GM12878 (cell line): ENCODE measurements around the gene SEMA5B. TPM values are rescaled to one million over a fixed set of nuclear protein-coding genes. Genes with fewer than 3 reads are reported as not detected.

Experiments used
- ATAC-seq: fragments of 200-7000 bp; cut with Tn5 transposase; 3 replicates; pipeline ENCODE4 v1.9.1; 2020; ENCODE audit warnings: mild to moderate bottlenecking, moderate library complexity
- BruUV-seq: library from RNA; stranded (reverse); fragments of 400-500 nt; replicated peaks from 2 replicates; lab custom pipeline; 2021; lab: Mats Ljungman, UMichigan
- CTCF ChIA-PET: fragments of 300-600 bp; sonication (Branson Sonifier 250); formaldehyde crosslinking; extraction: SDS; loops from one replicate; lab custom pipeline; 2021; ENCODE audit warnings: inconsistent platforms; lab: Yijun Ruan, JAX
- POLR2A ChIA-PET: fragments of 350-600 bp; formaldehyde crosslinking; extraction: SDS; loops from one replicate; lab custom pipeline; 2021; ENCODE audit warnings: inconsistent platforms; lab: Charles Lee
- RAD21 ChIA-PET: fragments of 300-600 bp; sonication (Branson Sonifier 250); formaldehyde crosslinking; loops from one replicate; lab custom pipeline; 2023; ENCODE audit warnings: antibody characterized with exemption; ENCODE audit not compliant: unreplicated experiment; lab: Charles Lee
- SMC1A ChIA-PET: fragments of 300-600 bp; sonication (Branson Sonifier 250); formaldehyde crosslinking; loops from one replicate; lab custom pipeline; 2023; ENCODE audit not compliant: unreplicated experiment, uncharacterized antibody; lab: Charles Lee
- DNase-seq: peaks from one replicate; pipeline ENCODE4 v3.0.0-alpha.2; 2011; ENCODE audit warnings: low read depth, low spot score
- FAIRE-seq: peaks from 3 replicates; lab custom pipeline; 2011; peaks lifted over from hg19 to GRCh38; lab: Jason Lieb, UNC
- H2AFZ ChIP-seq: 2 replicates; pipeline ENCODE4 v1.6.0; 2011; ENCODE audit warnings: low read depth, low read length, control low read depth; ENCODE audit not compliant: control insufficient read depth
- H3K27ac ChIP-seq: 2 replicates; pipeline ENCODE4 v1.5.1; 2011; ENCODE audit warnings: control low read depth; ENCODE audit not compliant: control insufficient read depth, insufficient read depth
- H3K27me3 ChIP-seq, 2 experiments: replicated peaks in 1 of 2; 2 replicates each; pipeline versions ENCODE4 v1.6.0 to v1.6.1; 2011; ENCODE audit warnings: low read length in 1 of 2; ENCODE audit not compliant: control insufficient read depth in 2 of 2, insufficient read depth in 2 of 2
- H3K36me3 ChIP-seq, 2 experiments: 2 replicates each; pipeline ENCODE4 v1.5.1; 2011; ENCODE audit warnings: low read length in 1 of 2; ENCODE audit not compliant: control insufficient read depth in 2 of 2, insufficient read depth in 2 of 2
- H3K4me1 ChIP-seq: 2 replicates; pipeline ENCODE4 v1.6.1; 2011; ENCODE audit warnings: mild to moderate bottlenecking, low read length, moderate library complexity, mixed read lengths; ENCODE audit not compliant: control insufficient read depth, insufficient read depth
- H3K4me2 ChIP-seq: 2 replicates; pipeline ENCODE4 v1.6.0; 2011; ENCODE audit warnings: control low read depth; ENCODE audit not compliant: control insufficient read depth, insufficient read depth
- H3K4me3 ChIP-seq: fragments of 200-600 bp; sonication (generic); 2 replicates; pipeline ENCODE4 v1.5.1; 2016
- H3K79me2 ChIP-seq: 2 replicates; pipeline ENCODE4 v1.6.0; 2011; ENCODE audit warnings: low read length; ENCODE audit not compliant: control insufficient read depth, insufficient read depth
- H3K9ac ChIP-seq: 2 replicates; pipeline ENCODE4 v1.8.0; 2011; ENCODE audit warnings: low read length, control low read depth, mixed read lengths; ENCODE audit not compliant: control insufficient read depth, insufficient read depth
- H3K9me3 ChIP-seq: replicated peaks from 3 replicates; pipeline ENCODE4 v1.5.1; 2011; ENCODE audit warnings: mild to moderate bottlenecking, low read length; ENCODE audit not compliant: control insufficient read depth, insufficient read depth
- H4K20me1 ChIP-seq: 2 replicates; pipeline ENCODE4 v1.6.0; 2011; ENCODE audit not compliant: control insufficient read depth, insufficient read depth
- CBFB ChIP-seq: IDR thresholded peaks from 2 replicates; pipeline ENCODE4 v1.6.1; 2016; ENCODE audit warnings: antibody characterized with exemption, low read depth
- CHD4 ChIP-seq: fragments of 200-600 bp; sonication (generic); IDR thresholded peaks from 2 replicates; pipeline ENCODE4 v1.6.1; 2016; ENCODE audit warnings: mild to moderate bottlenecking
- EP300 ChIP-seq, 2 experiments: fragments of 150-350 bp in 1 of 2; IDR thresholded peaks; 2 replicates each; pipeline ENCODE4 v1.6.1; 2011 to 2012; ENCODE audit warnings: low read depth in 2 of 2, low read length in 2 of 2, borderline replicate concordance in 1 of 2, improper control_type of control experiment in 1 of 2, inconsistent platforms in 1 of 2; ENCODE audit not compliant: control insufficient read depth in 1 of 2
- GATAD2B ChIP-seq: fragments of 450-650 bp; conservative IDR thresholded peaks from 2 replicates; pipeline ENCODE4 v1.6.1; 2017; ENCODE audit warnings: low read depth, mild to moderate bottlenecking, moderate library complexity
- IKZF1 ChIP-seq: fragments of 450-650 bp; conservative IDR thresholded peaks from 2 replicates; pipeline ENCODE4 v1.6.1; 2017; ENCODE audit warnings: antibody characterized with exemption, mild to moderate bottlenecking
- IKZF2 ChIP-seq, 2 experiments: fragments of 450-650 bp; IDR thresholded peaks; 2 replicates each; pipeline ENCODE4 v1.6.1; 2017; ENCODE audit warnings: mild to moderate bottlenecking in 2 of 2, moderate library complexity in 2 of 2
- IRF4 ChIP-seq: IDR thresholded peaks from 2 replicates; pipeline ENCODE4 v1.6.1; 2011; ENCODE audit warnings: low read depth, low read length
- LARP7 ChIP-seq: fragments of 450-650 bp; IDR thresholded peaks from 2 replicates; pipeline ENCODE4 v1.6.1; 2017; ENCODE audit warnings: mild to moderate bottlenecking
- MAX ChIP-seq: IDR thresholded peaks from 2 replicates; pipeline ENCODE4 v1.6.1; 2012; ENCODE audit warnings: low read depth, low read length, improper control_type of control experiment
- NBN ChIP-seq: fragments of 450-650 bp; IDR thresholded peaks from 2 replicates; pipeline ENCODE4 v1.6.1; 2016
- NFXL1 ChIP-seq: fragments of 450-650 bp; IDR thresholded peaks from 2 replicates; pipeline ENCODE4 v1.6.1; 2017; ENCODE audit warnings: antibody characterized with exemption, mild to moderate bottlenecking, borderline replicate concordance
- RB1 ChIP-seq: fragments of 450-650 bp; formaldehyde crosslinking; IDR thresholded peaks from 2 replicates; pipeline ENCODE4 v1.6.1; 2017; ENCODE audit warnings: mild to moderate bottlenecking, borderline replicate concordance
- RBBP5 ChIP-seq: fragments of 200-600 bp; sonication (generic); conservative IDR thresholded peaks from 2 replicates; pipeline ENCODE4 v1.6.1; 2016
- RUNX3 ChIP-seq: IDR thresholded peaks from 2 replicates; pipeline ENCODE4 v1.6.1; 2012; ENCODE audit warnings: low read length, inconsistent platforms
- SMAD5 ChIP-seq: IDR thresholded peaks from 2 replicates; pipeline ENCODE4 v1.6.1; 2016; ENCODE audit warnings: antibody characterized with exemption, low read depth
- ZNF207 ChIP-seq: fragments of 450-650 bp; IDR thresholded peaks from 2 replicates; pipeline ENCODE4 v1.6.1; 2014; ENCODE audit warnings: antibody characterized with exemption, mild to moderate bottlenecking, borderline replicate concordance
- ZZZ3 ChIP-seq: IDR thresholded peaks from 2 replicates; pipeline ENCODE4 v1.6.1; 2011; ENCODE audit warnings: low read depth; ENCODE audit not compliant: control insufficient read depth, insufficient read length
- WGBS: methylation state at CpG from one replicate; pipeline ENCODE4 v1.1.6; 2016; ENCODE audit warnings: low lambda C conversion rate; ENCODE audit not compliant: insufficient replicate concordance, insufficient coverage; ENCODE audit errors: missing lambda C conversion rate; 5-methylcytosine and 5-hydroxymethylcytosine counted together
- in situ Hi-C: fragments of 300-500 bp; cut with MboI; formaldehyde crosslinking; loops from 9 replicates; pipeline ENCODE4 v1.14.3; 2018; ENCODE audit warnings: mixed read lengths
- intact Hi-C: fragments of 100-400 bp; cut with micrococcal nuclease; formaldehyde crosslinking; loops from one replicate; pipeline ENCODE4 v1.14.2; 2022; ENCODE audit not compliant: unreplicated experiment
- polyA plus RNA-seq, 11 experiments: library from polyadenylated mRNA; depleted of rRNA in 4 of 11; unstranded in 6 of 11; stranded (reverse) in 5 of 11; fragments of >200 nt; fragmentation: Nextera tagmentation in 4 of 11; fragmentation: Illumina TruSeq in 1 of 11; extraction: Ambion mirVana in 4 of 11; extraction: Trizol in 1 of 11; gene quantifications; 1 replicate in 1 of 11; 2 replicates in 10 of 11; pipeline versions ENCODE4 v1.2.1 to v1.2.3, GENCODE V29; 2011 to 2016; ENCODE audit warnings: inconsistent platforms in 2 of 11, missing spikeins in 2 of 11, low read depth in 1 of 11
- total RNA-seq, 4 experiments: library from RNA; depleted of rRNA in 3 of 4; stranded (reverse); fragments of >200 nt in 3 of 4; fragmentation: Illumina TruSeq in 1 of 4; extraction: Trizol in 1 of 4; gene quantifications; 2 replicates each; pipeline versions ENCODE4 v1.2.1 to v1.2.3, GENCODE V29; 2013 to 2021
- TF ChIP-seq, protein P1 (sequence below): fragments of 450-650 bp; IDR thresholded peaks from 2 replicates; pipeline ENCODE4 v1.6.1; 2016; ENCODE audit warnings: mild to moderate bottlenecking

SEMA5B gene
- total and polyA plus RNA-seq, 10 of the 15 experiments (the other 5 are each of a cell fraction or from before 2014, with no cell fraction given): 0.05 TPM; not detected in 9

- Histone ChIP-seq H3K9ac (no peak overlapping the region), H4K20me1 (no peaks in the 10 kb centered on the region), H3K4me1 (no peaks in the 10 kb centered on the region), H3K79me2 (no peaks in the 10 kb centered on the region), H3K36me3 (no peaks in the 10 kb centered on the region), H3K27ac (no peak overlapping the region), H3K9me3 (no peaks in the 10 kb centered on the region)
- ChIA-PET RAD21 (no interaction called here), POLR2A (no interaction called here), CTCF (no interaction called here), SMC1A (no interaction called here)
- intact Hi-C loops (no loop called here), in situ Hi-C loops (no loop called here)
- FAIRE-seq: no peak
- ATAC-seq: no peak
- no peak for DNase-seq
- TF ChIP-seq RBBP5: no peak
- no peak for TF ChIP-seq IRF4
- TF ChIP-seq ZZZ3: no peak
- TF ChIP-seq RUNX3: no peak
- TF ChIP-seq EP300 (IDR thresholded peaks at IDR 0.05; ENCODE audit: borderline replicate concordance in 1 of 2, control insufficient read depth in 1 of 2, low read depth in 2 of 2, low read length in 2 of 2): no peak
- TF ChIP-seq NBN: no peak
- TF ChIP-seq NFXL1: no peak
- TF ChIP-seq CHD4: no peak
- no peak for TF ChIP-seq CBFB
- TF ChIP-seq, protein P1, sequence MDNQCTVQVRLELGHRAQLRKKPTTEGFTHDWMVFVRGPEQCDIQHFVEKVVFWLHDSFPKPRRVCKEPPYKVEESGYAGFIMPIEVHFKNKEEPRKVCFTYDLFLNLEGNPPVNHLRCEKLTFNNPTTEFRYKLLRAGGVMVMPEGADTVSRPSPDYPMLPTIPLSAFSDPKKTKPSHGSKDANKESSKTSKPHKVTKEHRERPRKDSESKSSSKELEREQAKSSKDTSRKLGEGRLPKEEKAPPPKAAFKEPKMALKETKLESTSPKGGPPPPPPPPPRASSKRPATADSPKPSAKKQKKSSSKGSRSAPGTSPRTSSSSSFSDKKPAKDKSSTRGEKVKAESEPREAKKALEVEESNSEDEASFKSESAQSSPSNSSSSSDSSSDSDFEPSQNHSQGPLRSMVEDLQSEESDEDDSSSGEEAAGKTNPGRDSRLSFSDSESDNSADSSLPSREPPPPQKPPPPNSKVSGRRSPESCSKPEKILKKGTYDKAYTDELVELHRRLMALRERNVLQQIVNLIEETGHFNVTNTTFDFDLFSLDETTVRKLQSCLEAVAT: no peak
- no peak for TF ChIP-seq IKZF2 (IDR thresholded peaks at IDR 0.05)
- no peak for TF ChIP-seq SMAD5
- no peak for TF ChIP-seq MAX
- TF ChIP-seq IKZF1: no peak
- no peak for TF ChIP-seq ZNF207
- TF ChIP-seq RB1: no peak
- no peak for TF ChIP-seq LARP7
- TF ChIP-seq GATAD2B: no peak
- TF ChIP-seq, all 136 proteins: peak for 0
- Histone ChIP-seq H3K4me3 (no peak overlapping the region), H2AFZ (no peak overlapping the region), H3K27me3 (peaks cover 0 to 2% of the 10 kb centered on the region in 2 experiments; a peak in 3 of 4 replicates), H3K4me2 (no peak overlapping the region)
- no TSS peak for BruUV-seq
- 23% methylated on average over 5 of the region's 5 CpGs for WGBS
These were observed 68.2 kb downstream of the SEMA5B start for GRCh38 chr3:122959339-122959738.
